HepG2 (cell line): Measurements from ENCODE around the gene VIPR1. TPM values are rescaled to one million over a fixed set of nuclear protein-coding genes. Genes with fewer than 3 reads are reported as not detected.
A peak's percentile ranks its signal among the peaks of the same experiment; 100 is the strongest.

Experiments used
- ADNP ChIP-seq: sonication (generic); formaldehyde crosslinking; IDR thresholded peaks from 2 replicates; pipeline ENCODE4 v1.4.0; 2020; ENCODE audit warnings: missing genetic modification reagents
- ARNT2 ChIP-seq: sonication (generic); formaldehyde crosslinking; IDR thresholded peaks from 2 replicates; pipeline ENCODE4 v1.8.0; 2022; ENCODE audit warnings: mild to moderate bottlenecking, low read depth, missing genetic modification reagents, moderate library complexity
- BRCA1 ChIP-seq: sonication (generic); formaldehyde crosslinking; IDR thresholded peaks from 2 replicates; pipeline ENCODE4 v1.4.0; 2020; ENCODE audit warnings: missing genetic modification reagents
- ERF ChIP-seq: IDR thresholded peaks from 2 replicates; pipeline ENCODE4 v1.6.1; 2018; ENCODE audit warnings: missing biosample characterization, missing genetic modification reagents
- FOSL2 ChIP-seq: sonication (generic); formaldehyde crosslinking; IDR thresholded peaks from 2 replicates; pipeline ENCODE4 v1.4.0; 2020; ENCODE audit warnings: missing genetic modification reagents
- FUBP1 ChIP-seq: sonication (generic); formaldehyde crosslinking; IDR thresholded peaks from 2 replicates; pipeline ENCODE4 v1.5.1; 2020; ENCODE audit warnings: missing genetic modification reagents, mild to moderate bottlenecking, borderline replicate concordance
- MXD1 ChIP-seq: sonication (generic); formaldehyde crosslinking; IDR thresholded peaks from 2 replicates; pipeline ENCODE4 v1.4.0; 2020; ENCODE audit warnings: mild to moderate bottlenecking, missing genetic modification reagents
- NRL ChIP-seq: sonication (generic); formaldehyde crosslinking; IDR thresholded peaks from 2 replicates; pipeline ENCODE4 v1.5.0; 2020; ENCODE audit warnings: missing genetic modification reagents, mild to moderate bottlenecking, moderate library complexity, borderline replicate concordance
- RFXANK ChIP-seq: IDR thresholded peaks from 2 replicates; pipeline ENCODE4 v1.6.1; 2016
- SAP130 ChIP-seq: IDR thresholded peaks from 2 replicates; pipeline ENCODE4 v1.6.1; 2016; ENCODE audit warnings: low read depth
- SIN3B ChIP-seq: fragments of 150-350 bp; IDR thresholded peaks from 2 replicates; pipeline ENCODE4 v1.6.1; 2014; ENCODE audit warnings: low read length
- SNAI1 ChIP-seq: sonication (generic); formaldehyde crosslinking; IDR thresholded peaks from 2 replicates; pipeline ENCODE4 v1.5.0; 2020; ENCODE audit warnings: mild to moderate bottlenecking, missing genetic modification reagents, borderline replicate concordance
- SNAPC5 ChIP-seq: sonication (generic); formaldehyde crosslinking; IDR thresholded peaks from 2 replicates; pipeline ENCODE4 v1.8.1; 2023; ENCODE audit warnings: mild to moderate bottlenecking, missing genetic modification reagents, borderline replicate concordance
- SRF ChIP-seq: IDR thresholded peaks from 2 replicates; pipeline ENCODE4 v1.6.1; 2011; ENCODE audit warnings: mild to moderate bottlenecking, low read depth, low read length, moderate library complexity
- ZBTB37 ChIP-seq: sonication (generic); formaldehyde crosslinking; IDR thresholded peaks from 2 replicates; pipeline ENCODE4 v1.4.0; 2020; ENCODE audit warnings: mild to moderate bottlenecking, missing genetic modification reagents
- ZBTB39 ChIP-seq: sonication (generic); formaldehyde crosslinking; IDR thresholded peaks from 2 replicates; pipeline ENCODE4 v1.5.0; 2020; ENCODE audit warnings: missing genetic modification reagents
- ZBTB8A ChIP-seq: sonication (generic); formaldehyde crosslinking; IDR thresholded peaks from 2 replicates; pipeline ENCODE4 v1.4.0; 2020; ENCODE audit warnings: mild to moderate bottlenecking, low read depth, missing genetic modification reagents, borderline replicate concordance
- ZNF18 ChIP-seq: sonication (generic); formaldehyde crosslinking; IDR thresholded peaks from 2 replicates; pipeline ENCODE4 v1.8.0; 2022; ENCODE audit warnings: mild to moderate bottlenecking, missing genetic modification reagents; ENCODE audit not compliant: insufficient replicate concordance
- ZNF264 ChIP-seq: sonication (generic); formaldehyde crosslinking; IDR thresholded peaks from 2 replicates; pipeline ENCODE4 v1.4.0; 2020; ENCODE audit warnings: missing genetic modification reagents
- ZNF33A ChIP-seq: sonication (generic); formaldehyde crosslinking; IDR thresholded peaks from 2 replicates; pipeline ENCODE4 v1.5.1; 2020; ENCODE audit warnings: missing genetic modification reagents, mild to moderate bottlenecking, moderate library complexity, borderline replicate concordance
- ZNF484 ChIP-seq: sonication (generic); formaldehyde crosslinking; IDR thresholded peaks from 2 replicates; pipeline ENCODE4 v1.5.1; 2020; ENCODE audit warnings: mild to moderate bottlenecking, low read depth, missing genetic modification reagents, borderline replicate concordance
- ZNF543 ChIP-seq: sonication (generic); formaldehyde crosslinking; IDR thresholded peaks from 2 replicates; pipeline ENCODE4 v1.4.0; 2020; ENCODE audit warnings: mild to moderate bottlenecking, missing genetic modification reagents
- ZNF558 ChIP-seq: sonication (generic); formaldehyde crosslinking; IDR thresholded peaks from 2 replicates; pipeline ENCODE4 v1.9.0; 2022; ENCODE audit warnings: mild to moderate bottlenecking, missing genetic modification reagents, borderline replicate concordance
- ZNF674 ChIP-seq: sonication (generic); formaldehyde crosslinking; IDR thresholded peaks from 2 replicates; pipeline ENCODE4 v1.5.0; 2020; ENCODE audit warnings: low read depth, mild to moderate bottlenecking, missing genetic modification reagents
- ZNF816 ChIP-seq: sonication (generic); formaldehyde crosslinking; IDR thresholded peaks from 2 replicates; pipeline ENCODE4 v1.8.0; 2022; ENCODE audit warnings: missing genetic modification reagents, mild to moderate bottlenecking, borderline replicate concordance
- polyA plus RNA-seq, 8 experiments: library from polyadenylated mRNA; depleted of rRNA in 3 of 8; stranded (reverse) in 7 of 8; unstranded in 1 of 8; fragments of >200 nt; fragmentation: Illumina TruSeq in 4 of 8; extraction: Trizol in 4 of 8; gene quantifications; 2 replicates each; pipeline versions ENCODE4 v1.2.1 to v1.2.3, GENCODE V29; 2011 to 2016; ENCODE audit warnings: low read depth in 4 of 8, missing spikeins in 1 of 8, mixed read lengths in 1 of 8; ENCODE audit not compliant: insufficient read depth in 1 of 8
- total RNA-seq, 5 experiments: library from RNA; depleted of rRNA; stranded (reverse); fragments of >200 nt; fragmentation: Illumina TruSeq; extraction: Trizol; gene quantifications; 2 replicates each; pipeline ENCODE4 v1.2.3, GENCODE V29; 2016; ENCODE audit warnings: low read depth in 1 of 5

Gene VIPR1
- total and polyA plus RNA-seq, 2 of the 13 experiments (the other 11 are each of a cell fraction or from before 2014, with no cell fraction given) = 0.04 to 0.11 TPM

GRCh38 chr3:42572278-42572677 is 69.8 kb downstream of the VIPR1 start (continued):
- TF ChIP-seq ZNF484 (CRISPR knock-in tag) (no peak), SRF (no peak), ZNF543 (CRISPR knock-in tag) (no peak), ZNF264 (CRISPR knock-in tag) (no peak), ADNP (CRISPR knock-in tag) (no peak), SNAI1 (CRISPR knock-in tag) (no peak), ZNF674 (CRISPR knock-in tag) (no peak), MXD1 (CRISPR knock-in tag) (no peak), SNAPC5 (CRISPR knock-in tag) (no peak), SIN3B (no peak), ZBTB39 (CRISPR knock-in tag) (no peak), ZNF33A (no peak), ZNF816 (CRISPR knock-in tag) (no peak), FUBP1 (CRISPR knock-in tag) (no peak), BRCA1 (CRISPR knock-in tag) (no peak), FOSL2 (CRISPR knock-in tag) (no peak), ZNF18 (CRISPR knock-in tag) (no peak), ZNF558 (CRISPR knock-in tag) (no peak), RFXANK (no peak), ZBTB8A (CRISPR knock-in tag) (no peak), NRL (CRISPR knock-in tag) (no peak), ZBTB37 (CRISPR knock-in tag) (no peak), ARNT2 (CRISPR knock-in tag) (no peak), SAP130 (CRISPR knock-in tag) (peak; percentile 37; the same call in 1 of the 2 replicates), ERF (CRISPR knock-in tag) (0 out of 2 replicates have a peak, but pooled peaks have one; percentile 25)
